ENCODE measurements around the gene ZNF343. TPM values are rescaled to one million over a fixed set of nuclear protein-coding genes. Genes with fewer than 3 reads are reported as not detected.

Gene ZNF343
- total RNA-seq, 1 donor, result 6.9 TPM

- H2AFZ ChIP-seq (ENCODE audit: low read length), result no peak overlapping the region
- H3K4me3 ChIP-seq (ENCODE audit: insufficient read depth, low read length), result no peak overlapping the region
- DNase-seq (ENCODE audit: insufficient read length, low spot score, missing footprints), result no peak
- no peaks in the 10 kb centered on the region for H3K4me1 ChIP-seq (ENCODE audit: insufficient read depth, low read length)
- no peaks in the 10 kb centered on the region for H3K9me3 ChIP-seq (ENCODE audit: low read depth, low read length)
- H3K27ac ChIP-seq (ENCODE audit: low read depth, low read length), result no peak overlapping the region
- no peaks in the 10 kb centered on the region for H3K36me3 ChIP-seq (ENCODE audit: insufficient read depth, low read length)
- peaks cover 29% of the 10 kb centered on the region for H3K27me3 ChIP-seq (ENCODE audit: insufficient read depth, low read length)
- no peaks in the 10 kb centered on the region for H4K20me1 ChIP-seq (ENCODE audit: insufficient read depth, low read length)
- TF ChIP-seq, protein P1, sequence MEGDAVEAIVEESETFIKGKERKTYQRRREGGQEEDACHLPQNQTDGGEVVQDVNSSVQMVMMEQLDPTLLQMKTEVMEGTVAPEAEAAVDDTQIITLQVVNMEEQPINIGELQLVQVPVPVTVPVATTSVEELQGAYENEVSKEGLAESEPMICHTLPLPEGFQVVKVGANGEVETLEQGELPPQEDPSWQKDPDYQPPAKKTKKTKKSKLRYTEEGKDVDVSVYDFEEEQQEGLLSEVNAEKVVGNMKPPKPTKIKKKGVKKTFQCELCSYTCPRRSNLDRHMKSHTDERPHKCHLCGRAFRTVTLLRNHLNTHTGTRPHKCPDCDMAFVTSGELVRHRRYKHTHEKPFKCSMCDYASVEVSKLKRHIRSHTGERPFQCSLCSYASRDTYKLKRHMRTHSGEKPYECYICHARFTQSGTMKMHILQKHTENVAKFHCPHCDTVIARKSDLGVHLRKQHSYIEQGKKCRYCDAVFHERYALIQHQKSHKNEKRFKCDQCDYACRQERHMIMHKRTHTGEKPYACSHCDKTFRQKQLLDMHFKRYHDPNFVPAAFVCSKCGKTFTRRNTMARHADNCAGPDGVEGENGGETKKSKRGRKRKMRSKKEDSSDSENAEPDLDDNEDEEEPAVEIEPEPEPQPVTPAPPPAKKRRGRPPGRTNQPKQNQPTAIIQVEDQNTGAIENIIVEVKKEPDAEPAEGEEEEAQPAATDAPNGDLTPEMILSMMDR (IDR thresholded peaks at IDR 0.05; ENCODE audit: extremely low read depth, low read depth, low read length), result no peak
- no peaks in the 10 kb centered on the region for H3K79me2 ChIP-seq (ENCODE audit: insufficient read depth, low read length)
- no peak overlapping the region for H3K4me2 ChIP-seq (ENCODE audit: insufficient read depth, low read length)
Observed at GRCh38 chr20:2542361-2542760, 33.6 kb upstream of the ZNF343 start.

DNA sequence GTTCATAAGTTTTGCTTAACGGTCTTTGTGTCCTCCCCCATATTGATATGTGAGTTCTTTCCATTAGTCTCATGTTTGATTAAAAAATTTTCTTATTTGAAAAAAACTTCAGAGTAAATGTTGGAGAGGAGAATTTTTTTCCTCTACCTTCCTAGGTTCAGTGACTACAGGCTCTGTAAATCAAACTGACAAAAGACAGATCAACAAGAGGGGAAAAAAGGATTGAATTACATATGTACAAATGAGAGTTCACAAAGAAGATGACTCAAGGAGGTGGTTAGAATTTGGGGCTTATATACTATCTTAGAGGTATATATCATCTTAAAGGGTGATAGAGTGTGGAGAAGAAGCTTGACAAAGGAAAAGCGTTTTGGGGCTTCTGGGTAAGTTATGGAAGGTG lies 33.2 kb upstream of the ZNF343 start:
- H3K36me3 ChIP-seq (ENCODE audit: insufficient read depth, low read length), result no peaks in the 10 kb centered on the region
- no peak overlapping the region for H3K4me2 ChIP-seq (ENCODE audit: insufficient read depth, low read length)
- DNase-seq (ENCODE audit: insufficient read length, low spot score, missing footprints), result no peak
- no peak overlapping the region for H2AFZ ChIP-seq (ENCODE audit: low read length)
- no peak overlapping the region for H3K4me3 ChIP-seq (ENCODE audit: insufficient read depth, low read length)
- no peaks in the 10 kb centered on the region for H4K20me1 ChIP-seq (ENCODE audit: insufficient read depth, low read length)
- no peaks in the 10 kb centered on the region for H3K79me2 ChIP-seq (ENCODE audit: insufficient read depth, low read length)
- TF ChIP-seq, protein P1 (IDR thresholded peaks at IDR 0.05; ENCODE audit: extremely low read depth, low read depth, low read length), result no peak
- H3K9me3 ChIP-seq (ENCODE audit: low read depth, low read length), result no peaks in the 10 kb centered on the region
- H3K27ac ChIP-seq (ENCODE audit: low read depth, low read length), result no peak overlapping the region
- H3K27me3 ChIP-seq (ENCODE audit: insufficient read depth, low read length), result peaks cover 28% of the 10 kb centered on the region
- H3K4me1 ChIP-seq (ENCODE audit: insufficient read depth, low read length), result no peaks in the 10 kb centered on the region

GRCh38 chr20:2538931-2539720 lies 30.4 kb upstream of the ZNF343 start:
- H3K27ac ChIP-seq (ENCODE audit: low read depth, low read length), result no peak overlapping the region
- H4K20me1 ChIP-seq (ENCODE audit: insufficient read depth, low read length), result no peaks in the 10 kb centered on the region
- H3K79me2 ChIP-seq (ENCODE audit: insufficient read depth, low read length), result no peaks in the 10 kb centered on the region
- H3K9me3 ChIP-seq (ENCODE audit: low read depth, low read length), result no peaks in the 10 kb centered on the region
- H3K4me2 ChIP-seq (ENCODE audit: insufficient read depth, low read length), result no peak overlapping the region
- DNase-seq (ENCODE audit: insufficient read length, low spot score, missing footprints), result no peak
- no peaks in the 10 kb centered on the region for H3K4me1 ChIP-seq (ENCODE audit: insufficient read depth, low read length)
- no peaks in the 10 kb centered on the region for H3K36me3 ChIP-seq (ENCODE audit: insufficient read depth, low read length)
- TF ChIP-seq, protein P1 (IDR thresholded peaks at IDR 0.05; ENCODE audit: extremely low read depth, low read depth, low read length), result no peak
- no peak overlapping the region for H3K4me3 ChIP-seq (ENCODE audit: insufficient read depth, low read length)
- no peak overlapping the region for H2AFZ ChIP-seq (ENCODE audit: low read length)
- peaks cover 33% of the 10 kb centered on the region for H3K27me3 ChIP-seq (ENCODE audit: insufficient read depth, low read length)

DNA sequence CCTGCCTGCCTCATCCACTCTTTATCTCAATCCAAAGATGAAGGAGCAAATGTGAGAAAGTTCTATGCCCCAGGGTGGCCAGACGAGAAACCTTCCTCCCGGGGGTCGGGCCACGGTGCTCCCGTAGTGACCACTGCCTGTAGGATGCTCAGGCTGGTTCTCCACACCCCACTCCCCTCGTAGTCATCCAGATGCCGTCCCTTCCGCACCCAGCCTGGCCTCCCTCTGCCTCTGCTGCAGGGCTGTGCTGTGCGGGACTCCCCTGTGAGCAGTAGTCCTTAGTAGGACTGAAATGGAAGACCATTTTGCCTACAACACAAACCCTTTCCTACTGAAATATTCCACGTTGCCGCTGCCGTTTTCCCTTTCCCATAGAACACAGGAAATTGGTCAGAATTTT lies 29.6 kb upstream of the ZNF343 start:
- no peak overlapping the region for H3K4me2 ChIP-seq (ENCODE audit: insufficient read depth, low read length)
- TF ChIP-seq, protein P1 (IDR thresholded peaks at IDR 0.05; ENCODE audit: extremely low read depth, low read depth, low read length), result no peak
- H3K27me3 ChIP-seq (ENCODE audit: insufficient read depth, low read length), result peaks cover 39% of the 10 kb centered on the region
- no peaks in the 10 kb centered on the region for H3K79me2 ChIP-seq (ENCODE audit: insufficient read depth, low read length)
- no peak overlapping the region for H3K27ac ChIP-seq (ENCODE audit: low read depth, low read length)
- no peaks in the 10 kb centered on the region for H3K36me3 ChIP-seq (ENCODE audit: insufficient read depth, low read length)
- no peaks in the 10 kb centered on the region for H3K9me3 ChIP-seq (ENCODE audit: low read depth, low read length)
- no peak overlapping the region for H3K4me3 ChIP-seq (ENCODE audit: insufficient read depth, low read length)
- no peaks in the 10 kb centered on the region for H3K4me1 ChIP-seq (ENCODE audit: insufficient read depth, low read length)
- DNase-seq (ENCODE audit: insufficient read length, low spot score, missing footprints), result no peak
- H4K20me1 ChIP-seq (ENCODE audit: insufficient read depth, low read length), result no peaks in the 10 kb centered on the region
- no peak overlapping the region for H2AFZ ChIP-seq (ENCODE audit: low read length)

Measured in osteoblast (primary cell).